Osteoblast (primary cell): Measurements from ENCODE around the gene PTPRD. TPM values are rescaled to one million over a fixed set of nuclear protein-coding genes. Genes with fewer than 3 reads are reported as not detected.

ENCODE experiments used
- DNase-seq: peaks from one replicate; pipeline ENCODE4 v3.0.0; 2011; ENCODE audit warnings: low spot score, mixed read lengths; ENCODE audit not compliant: insufficient read length; ENCODE audit errors: missing footprints
- H2AFZ ChIP-seq: 2 replicates; pipeline ENCODE4 v1.6.0; 2011; ENCODE audit warnings: mild to moderate bottlenecking, low read length
- H3K27ac ChIP-seq: 2 replicates; pipeline ENCODE4 v1.5.1; 2011; ENCODE audit warnings: mild to moderate bottlenecking, low read depth, low read length, moderate library complexity
- H3K27me3 ChIP-seq: 2 replicates; pipeline ENCODE4 v1.6.0; 2012; ENCODE audit warnings: mild to moderate bottlenecking, control low read depth, inconsistent platforms, low read length, moderate library complexity; ENCODE audit not compliant: insufficient read depth
- H3K36me3 ChIP-seq: 2 replicates; pipeline ENCODE4 v1.5.1; 2011; ENCODE audit warnings: mild to moderate bottlenecking, low read length, control low read depth, moderate library complexity; ENCODE audit not compliant: insufficient read depth
- H3K4me1 ChIP-seq: 2 replicates; pipeline ENCODE4 v1.5.1; 2011; ENCODE audit warnings: mild to moderate bottlenecking, low read length, control low read depth, moderate library complexity; ENCODE audit not compliant: insufficient read depth
- H3K4me2 ChIP-seq: 2 replicates; pipeline ENCODE4 v1.6.0; 2011; ENCODE audit warnings: mild to moderate bottlenecking, low read length; ENCODE audit not compliant: insufficient read depth
- H3K4me3 ChIP-seq: fragments of 200-600 bp; sonication (generic); 3 replicates; pipeline ENCODE4 v1.5.1; 2012; ENCODE audit warnings: mild to moderate bottlenecking, low read length, inconsistent platforms; ENCODE audit not compliant: insufficient read depth
- H3K79me2 ChIP-seq: 2 replicates; pipeline ENCODE4 v1.6.0; 2012; ENCODE audit warnings: mild to moderate bottlenecking, low read length, control low read depth, inconsistent platforms; ENCODE audit not compliant: insufficient read depth
- H3K9me3 ChIP-seq: 2 replicates; pipeline ENCODE4 v1.5.1; 2011; ENCODE audit warnings: low read depth, low read length, control low read depth
- H4K20me1 ChIP-seq: 2 replicates; pipeline ENCODE4 v1.6.0; 2012; ENCODE audit warnings: mild to moderate bottlenecking, low read length, control low read depth; ENCODE audit not compliant: insufficient read depth
- total RNA-seq: library from RNA; depleted of rRNA; stranded (reverse); fragments of >200 nt; gene quantifications from 2 replicates; pipeline ENCODE4 v1.2.3, GENCODE V29; 2012
- TF ChIP-seq, protein P1 (sequence below): IDR thresholded peaks from 2 replicates; pipeline ENCODE4 v1.5.1; 2011; ENCODE audit warnings: mild to moderate bottlenecking, low read depth, low read length, moderate library complexity; ENCODE audit errors: extremely low read depth

Gene PTPRD
- total RNA-seq, 1 donor, result 23.9 TPM

DNA sequence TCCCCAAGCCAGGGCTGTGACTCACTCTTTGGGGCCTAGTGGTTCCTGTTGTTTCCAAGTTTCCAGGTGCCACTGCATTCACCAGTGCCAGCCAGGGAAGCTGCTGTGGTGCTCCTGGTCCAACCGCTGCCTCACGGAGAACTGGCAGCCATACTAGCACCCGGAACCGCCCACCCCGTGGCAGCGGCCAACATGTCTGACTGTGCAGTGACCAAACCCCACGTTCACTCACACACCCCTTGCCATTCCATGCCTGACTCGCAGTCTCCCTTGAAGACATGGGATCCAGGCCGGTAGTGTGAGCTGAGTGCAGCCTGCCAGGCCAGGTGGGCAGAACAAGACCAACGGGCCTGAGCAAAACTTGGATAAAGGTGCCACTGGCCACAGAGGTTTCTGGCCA is 1968.2 kb downstream of the PTPRD start:
- Histone ChIP-seq H2AFZ (no peak overlapping the region), H3K27ac (no peak overlapping the region), H3K4me2 (no peak overlapping the region), H3K36me3 (no peaks in the 10 kb centered on the region), H4K20me1 (no peaks in the 10 kb centered on the region), H3K9me3 (no peaks in the 10 kb centered on the region), H3K79me2 (no peaks in the 10 kb centered on the region), H3K4me3 (no peak overlapping the region), H3K4me1 (no peaks in the 10 kb centered on the region), H3K27me3 (no peaks in the 10 kb centered on the region)
- TF ChIP-seq, protein P1, sequence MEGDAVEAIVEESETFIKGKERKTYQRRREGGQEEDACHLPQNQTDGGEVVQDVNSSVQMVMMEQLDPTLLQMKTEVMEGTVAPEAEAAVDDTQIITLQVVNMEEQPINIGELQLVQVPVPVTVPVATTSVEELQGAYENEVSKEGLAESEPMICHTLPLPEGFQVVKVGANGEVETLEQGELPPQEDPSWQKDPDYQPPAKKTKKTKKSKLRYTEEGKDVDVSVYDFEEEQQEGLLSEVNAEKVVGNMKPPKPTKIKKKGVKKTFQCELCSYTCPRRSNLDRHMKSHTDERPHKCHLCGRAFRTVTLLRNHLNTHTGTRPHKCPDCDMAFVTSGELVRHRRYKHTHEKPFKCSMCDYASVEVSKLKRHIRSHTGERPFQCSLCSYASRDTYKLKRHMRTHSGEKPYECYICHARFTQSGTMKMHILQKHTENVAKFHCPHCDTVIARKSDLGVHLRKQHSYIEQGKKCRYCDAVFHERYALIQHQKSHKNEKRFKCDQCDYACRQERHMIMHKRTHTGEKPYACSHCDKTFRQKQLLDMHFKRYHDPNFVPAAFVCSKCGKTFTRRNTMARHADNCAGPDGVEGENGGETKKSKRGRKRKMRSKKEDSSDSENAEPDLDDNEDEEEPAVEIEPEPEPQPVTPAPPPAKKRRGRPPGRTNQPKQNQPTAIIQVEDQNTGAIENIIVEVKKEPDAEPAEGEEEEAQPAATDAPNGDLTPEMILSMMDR, result no peak
- DNase-seq, result no peak

DNA sequence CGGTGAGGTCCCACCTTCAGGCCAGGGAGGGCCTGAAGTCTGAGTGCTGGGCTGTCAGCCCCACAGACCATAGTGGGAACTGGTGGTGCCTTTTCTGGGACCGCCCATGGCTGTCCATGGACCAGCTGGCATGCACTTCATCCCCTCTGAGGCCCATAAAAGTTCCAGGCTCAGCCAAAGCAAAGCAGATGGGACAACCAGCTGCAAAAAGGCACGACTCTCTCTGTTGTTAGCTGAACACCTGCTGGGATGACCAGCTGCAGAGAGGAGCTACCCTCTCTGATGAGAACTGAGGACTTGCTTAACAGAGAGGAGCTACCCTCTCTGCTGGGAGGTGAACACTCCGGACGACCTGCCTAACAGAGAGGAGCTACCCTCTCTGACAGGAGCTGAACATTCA is 1968.9 kb downstream of the PTPRD start:
- Histone ChIP-seq H3K4me2 (no peak overlapping the region), H3K4me3 (no peak overlapping the region), H4K20me1 (no peaks in the 10 kb centered on the region), H3K27me3 (no peaks in the 10 kb centered on the region), H3K27ac (no peak overlapping the region), H2AFZ (no peak overlapping the region), H3K4me1 (no peaks in the 10 kb centered on the region), H3K9me3 (no peaks in the 10 kb centered on the region), H3K36me3 (no peaks in the 10 kb centered on the region), H3K79me2 (no peaks in the 10 kb centered on the region)
- TF ChIP-seq, protein P1, result no peak
- DNase-seq, result no peak

DNA sequence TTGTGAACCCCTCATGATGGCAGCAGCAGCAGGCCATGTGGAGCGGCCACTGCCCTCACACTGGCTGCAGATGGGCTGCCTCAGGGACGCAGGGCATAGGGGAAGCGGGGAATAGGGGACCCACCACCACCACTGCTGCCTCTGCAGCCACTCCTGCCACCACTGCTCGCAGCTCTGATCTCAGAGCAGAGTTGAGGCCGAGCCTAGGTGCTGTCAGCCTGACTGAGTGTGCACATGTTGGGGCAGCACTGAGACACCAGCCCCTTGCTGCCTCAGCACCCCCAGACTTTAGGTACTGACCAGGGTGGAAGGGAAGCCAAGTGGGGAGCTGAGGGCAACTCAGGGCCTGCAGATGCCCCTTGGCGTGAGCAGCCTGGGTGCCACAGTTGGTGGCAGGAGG is 1969.3 kb downstream of the PTPRD start:
- Histone ChIP-seq H2AFZ (no peak overlapping the region), H3K4me3 (no peak overlapping the region)

DNA sequence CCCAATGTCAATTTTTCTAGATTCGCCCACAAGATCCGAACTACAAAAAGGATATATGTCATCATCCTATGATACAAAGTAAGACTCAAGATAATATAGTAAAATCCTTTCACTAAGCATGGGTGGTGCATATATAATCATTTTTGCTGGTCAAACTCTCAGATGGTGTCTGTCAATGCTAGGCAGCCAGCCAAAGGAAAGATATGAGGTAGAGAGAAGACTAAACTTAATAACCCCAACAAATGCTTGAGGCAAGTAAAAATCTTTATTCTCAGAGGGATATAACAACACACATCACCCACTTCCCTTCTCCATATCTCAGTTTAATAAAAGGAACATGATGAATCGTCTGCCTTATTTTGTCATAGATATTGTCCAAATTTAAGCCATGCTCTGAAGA is 1972.0 kb downstream of the PTPRD start:
- no peak overlapping the region for H2AFZ ChIP-seq
- no peaks in the 10 kb centered on the region for H3K79me2 ChIP-seq
- no peaks in the 10 kb centered on the region for H3K27me3 ChIP-seq
- TF ChIP-seq, protein P1, result no peak
- no peaks in the 10 kb centered on the region for H3K4me1 ChIP-seq
- DNase-seq, result no peak
- H3K4me2 ChIP-seq, result no peak overlapping the region
- H3K4me3 ChIP-seq, result no peak overlapping the region
- no peaks in the 10 kb centered on the region for H3K36me3 ChIP-seq
- no peaks in the 10 kb centered on the region for H3K9me3 ChIP-seq
- H4K20me1 ChIP-seq, result no peaks in the 10 kb centered on the region
- no peak overlapping the region for H3K27ac ChIP-seq

More for the DNA sequence above, 1969.3 kb downstream of the PTPRD start:
- H3K9me3 ChIP-seq, result no peaks in the 10 kb centered on the region
- TF ChIP-seq, protein P1, result no peak
- no peak overlapping the region for H3K4me2 ChIP-seq
- H3K27ac ChIP-seq, result no peak overlapping the region
- no peaks in the 10 kb centered on the region for H3K4me1 ChIP-seq
- H3K27me3 ChIP-seq, result no peaks in the 10 kb centered on the region
- H3K79me2 ChIP-seq, result no peaks in the 10 kb centered on the region
- no peak for DNase-seq
- H3K36me3 ChIP-seq, result no peaks in the 10 kb centered on the region
- no peaks in the 10 kb centered on the region for H4K20me1 ChIP-seq
